Epithelial cell of esophagus (primary cell): ENCODE results near the gene OPA1.

Experiments used
- DNase-seq: peaks from one replicate; pipeline ENCODE4 v3.0.0; 2010; ENCODE audit warnings: low read depth
- H3K4me3 ChIP-seq: 2 replicates; pipeline ENCODE4 v1.5.1; 2011; ENCODE audit warnings: mild to moderate bottlenecking, low read length, control low read depth
- TF ChIP-seq, protein P1 (sequence below): IDR thresholded peaks from 2 replicates; pipeline ENCODE4 v1.5.1; 2011; ENCODE audit warnings: low read depth, mild to moderate bottlenecking, low read length, control low read depth, inconsistent platforms; ENCODE audit not compliant: insufficient read depth; ENCODE audit errors: missing control alignments

Gene OPA1

DNA sequence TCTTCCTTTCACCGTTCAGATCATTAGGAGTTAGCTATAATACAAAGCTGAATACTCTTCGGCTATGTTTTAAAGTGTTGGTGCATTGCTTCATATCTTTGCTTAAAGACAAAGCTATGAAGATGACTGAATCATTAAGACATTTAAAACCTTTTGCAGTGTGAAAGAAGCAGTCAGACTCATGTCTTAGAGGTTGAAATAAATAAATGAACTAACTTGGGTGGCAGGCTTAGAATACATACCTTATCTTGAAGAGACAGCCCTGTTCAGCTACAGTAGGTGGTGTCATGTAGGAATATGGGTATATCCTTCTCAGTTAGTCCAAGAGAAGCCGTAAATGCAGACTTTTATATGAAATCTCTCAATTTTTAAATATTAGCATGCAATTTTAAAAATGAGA lies 63.4 kb downstream of the OPA1 start:
- no peak overlapping the region for H3K4me3 ChIP-seq
- no peak for DNase-seq
- TF ChIP-seq, protein P1, sequence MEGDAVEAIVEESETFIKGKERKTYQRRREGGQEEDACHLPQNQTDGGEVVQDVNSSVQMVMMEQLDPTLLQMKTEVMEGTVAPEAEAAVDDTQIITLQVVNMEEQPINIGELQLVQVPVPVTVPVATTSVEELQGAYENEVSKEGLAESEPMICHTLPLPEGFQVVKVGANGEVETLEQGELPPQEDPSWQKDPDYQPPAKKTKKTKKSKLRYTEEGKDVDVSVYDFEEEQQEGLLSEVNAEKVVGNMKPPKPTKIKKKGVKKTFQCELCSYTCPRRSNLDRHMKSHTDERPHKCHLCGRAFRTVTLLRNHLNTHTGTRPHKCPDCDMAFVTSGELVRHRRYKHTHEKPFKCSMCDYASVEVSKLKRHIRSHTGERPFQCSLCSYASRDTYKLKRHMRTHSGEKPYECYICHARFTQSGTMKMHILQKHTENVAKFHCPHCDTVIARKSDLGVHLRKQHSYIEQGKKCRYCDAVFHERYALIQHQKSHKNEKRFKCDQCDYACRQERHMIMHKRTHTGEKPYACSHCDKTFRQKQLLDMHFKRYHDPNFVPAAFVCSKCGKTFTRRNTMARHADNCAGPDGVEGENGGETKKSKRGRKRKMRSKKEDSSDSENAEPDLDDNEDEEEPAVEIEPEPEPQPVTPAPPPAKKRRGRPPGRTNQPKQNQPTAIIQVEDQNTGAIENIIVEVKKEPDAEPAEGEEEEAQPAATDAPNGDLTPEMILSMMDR: no peak

DNA sequence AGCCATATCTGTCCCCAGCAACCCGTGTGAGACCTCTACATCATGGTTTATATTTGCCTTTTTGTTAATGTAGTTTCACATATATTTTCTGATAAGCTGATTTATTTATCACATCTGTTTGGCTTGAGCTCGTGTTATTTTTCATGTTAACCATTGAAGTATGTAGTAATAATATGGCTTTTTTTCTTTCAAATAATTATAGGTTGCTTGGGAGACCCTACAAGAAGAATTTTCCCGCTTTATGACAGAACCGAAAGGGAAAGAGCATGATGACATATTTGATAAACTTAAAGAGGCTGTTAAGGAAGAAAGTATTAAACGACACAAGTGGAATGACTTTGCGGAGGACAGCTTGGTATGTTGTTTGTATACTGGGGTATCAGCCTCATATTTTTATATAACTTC lies 63.9 kb downstream of the OPA1 start:
- DNase-seq: no peak
- H3K4me3 ChIP-seq: no peak overlapping the region
- TF ChIP-seq, protein P1: no peak

DNA sequence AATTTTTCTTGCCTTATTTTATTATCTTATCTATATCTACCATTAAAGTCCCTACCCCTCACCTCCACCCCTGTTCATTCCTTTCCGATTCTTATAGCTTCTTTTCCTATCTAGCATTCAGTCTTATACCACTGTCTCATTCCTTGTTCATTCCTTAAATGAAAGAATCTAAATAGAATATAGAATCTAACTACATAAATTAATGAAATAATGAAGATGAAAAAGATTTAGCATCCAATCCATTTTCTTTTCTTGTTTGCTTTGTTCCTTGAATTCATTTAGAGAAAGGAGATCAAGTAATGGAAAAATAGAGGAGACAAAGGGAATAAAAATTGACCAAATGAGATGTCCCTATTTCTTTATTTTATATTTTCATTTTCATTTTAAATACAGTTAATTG lies 67.2 kb downstream of the OPA1 start:
- DNase-seq: no peak
- no peak overlapping the region for H3K4me3 ChIP-seq
- TF ChIP-seq, protein P1: no peak

DNA sequence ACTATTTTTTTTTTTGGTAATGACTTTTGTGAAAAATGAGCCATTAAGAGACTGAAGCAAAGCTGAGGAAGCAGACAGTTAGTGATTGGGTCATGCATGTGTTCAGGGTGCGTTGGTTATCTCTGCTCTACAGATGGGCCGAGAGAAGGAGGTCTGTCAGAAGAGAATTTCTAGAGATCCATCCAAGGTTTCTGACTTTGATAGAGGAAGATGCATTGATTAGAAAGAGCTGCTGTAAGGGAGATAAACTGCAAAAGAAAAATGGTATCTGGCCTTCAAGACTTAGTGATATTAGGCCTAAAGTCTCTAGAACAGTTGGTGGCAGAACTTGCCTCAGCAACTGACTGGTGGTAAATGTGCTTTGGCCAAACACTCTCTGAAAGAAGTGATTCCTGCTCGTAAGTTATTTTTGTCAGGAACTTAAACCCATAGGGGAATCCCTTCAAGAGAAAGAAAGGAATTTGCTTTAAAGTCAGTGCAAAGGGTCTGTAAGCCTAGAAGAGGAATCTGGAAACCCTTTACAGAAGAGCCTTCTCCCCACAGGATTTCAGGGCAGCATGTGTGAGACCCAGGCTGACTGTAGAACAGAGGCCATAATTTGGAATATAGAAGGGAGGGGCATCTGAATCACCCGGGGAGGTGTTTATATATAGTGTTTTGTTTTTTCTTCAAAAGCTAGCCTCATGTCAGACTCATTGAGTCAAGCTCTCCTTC lies 67.8 kb downstream of the OPA1 start:
- TF ChIP-seq, protein P1: no peak

DNA sequence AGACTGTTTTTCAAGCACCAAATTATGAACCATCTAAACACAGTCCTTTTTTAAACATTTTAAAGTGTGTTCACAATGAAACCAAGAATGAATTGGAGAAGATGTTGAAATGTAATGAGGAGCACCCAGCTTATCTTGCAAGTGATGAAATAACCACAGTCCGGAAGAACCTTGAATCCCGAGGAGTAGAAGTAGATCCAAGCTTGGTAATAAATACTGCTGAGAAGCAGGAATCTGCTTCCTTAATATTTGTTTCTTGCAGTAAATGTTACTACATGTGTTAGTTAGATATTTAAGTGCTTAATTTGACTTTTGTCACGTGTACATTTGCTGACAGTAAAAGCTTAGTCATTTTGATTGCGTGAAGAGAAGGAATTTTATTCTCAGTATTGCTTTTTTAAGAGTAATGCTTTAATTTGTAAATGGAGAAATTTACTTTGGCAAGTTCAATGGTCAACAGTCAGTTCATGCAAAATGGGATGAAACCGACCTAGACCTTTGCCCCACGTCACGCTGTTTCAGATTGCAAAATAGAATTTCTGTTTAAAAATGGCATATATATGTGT lies 69.8 kb downstream of the OPA1 start:
- DNase-seq: no peak
- no peak overlapping the region for H3K4me3 ChIP-seq
- TF ChIP-seq, protein P1: no peak

More for the DNA sequence above, 67.8 kb downstream of the OPA1 start:
- no peak for DNase-seq
- H3K4me3 ChIP-seq: no peak overlapping the region

DNA sequence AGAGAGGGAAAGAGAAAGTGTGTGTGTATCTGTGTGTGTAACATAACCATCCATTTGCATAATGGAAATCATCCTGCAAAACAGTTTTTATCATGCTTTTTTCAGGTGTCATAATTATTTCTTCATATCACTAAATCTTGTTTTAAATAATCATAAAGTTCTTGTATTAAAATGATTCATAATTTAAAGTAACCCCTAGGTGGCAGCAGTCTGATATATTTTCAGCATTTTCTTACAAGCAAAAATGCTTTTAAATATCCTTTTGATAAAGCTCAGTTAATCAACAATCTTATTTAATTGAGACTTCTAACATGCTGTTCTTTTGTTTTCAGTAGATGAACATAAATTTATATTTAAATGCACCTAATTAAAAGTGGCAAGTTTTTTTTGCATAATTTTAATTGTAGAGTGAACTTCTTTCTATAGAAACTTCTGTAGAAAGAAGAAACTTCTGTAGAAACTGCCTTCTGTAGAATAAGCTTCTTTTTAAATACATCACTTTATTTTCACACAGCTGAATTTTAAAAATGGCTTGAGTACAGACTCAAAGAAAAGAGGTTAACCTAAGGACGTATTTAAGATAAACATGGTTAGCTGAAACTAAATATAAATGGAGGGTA lies 72.5 kb downstream of the OPA1 start:
- peak; percentile 60 for DNase-seq
- no peak overlapping the region for H3K4me3 ChIP-seq
- TF ChIP-seq, protein P1: peak; percentile 23

DNA sequence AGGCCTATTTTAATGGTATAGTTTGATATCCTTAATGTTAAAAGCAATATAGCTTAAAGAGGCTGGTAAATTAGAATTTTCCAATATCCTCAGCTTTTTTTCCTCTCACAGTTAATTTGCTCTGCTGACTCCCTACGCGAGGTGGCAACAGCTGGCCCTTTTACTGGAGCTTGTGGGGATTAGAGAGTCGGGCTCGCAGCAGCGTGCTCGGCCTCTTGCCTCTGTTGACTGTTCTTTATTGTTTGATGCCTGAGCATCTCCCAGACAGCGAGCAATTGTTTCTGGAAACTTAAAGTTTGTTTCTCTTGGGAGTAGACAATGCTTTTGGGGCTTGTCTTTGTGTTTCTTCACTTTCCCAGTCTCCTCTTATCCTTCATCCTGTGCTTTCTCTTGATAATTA lies 80.8 kb downstream of the OPA1 start:
- DNase-seq: no peak
- H3K4me3 ChIP-seq: no peak overlapping the region
- TF ChIP-seq, protein P1: no peak
